Measurements from ENCODE around the gene TBKBP1.
A peak's percentile ranks its signal among the peaks of the same experiment; 100 is the strongest.
"Not testable (repeated sequence)": the region's sequence is repeated elsewhere in the genome, so short reads cannot be mapped to it uniquely, and the experiment has no call there.

TBKBP1 gene

DNA sequence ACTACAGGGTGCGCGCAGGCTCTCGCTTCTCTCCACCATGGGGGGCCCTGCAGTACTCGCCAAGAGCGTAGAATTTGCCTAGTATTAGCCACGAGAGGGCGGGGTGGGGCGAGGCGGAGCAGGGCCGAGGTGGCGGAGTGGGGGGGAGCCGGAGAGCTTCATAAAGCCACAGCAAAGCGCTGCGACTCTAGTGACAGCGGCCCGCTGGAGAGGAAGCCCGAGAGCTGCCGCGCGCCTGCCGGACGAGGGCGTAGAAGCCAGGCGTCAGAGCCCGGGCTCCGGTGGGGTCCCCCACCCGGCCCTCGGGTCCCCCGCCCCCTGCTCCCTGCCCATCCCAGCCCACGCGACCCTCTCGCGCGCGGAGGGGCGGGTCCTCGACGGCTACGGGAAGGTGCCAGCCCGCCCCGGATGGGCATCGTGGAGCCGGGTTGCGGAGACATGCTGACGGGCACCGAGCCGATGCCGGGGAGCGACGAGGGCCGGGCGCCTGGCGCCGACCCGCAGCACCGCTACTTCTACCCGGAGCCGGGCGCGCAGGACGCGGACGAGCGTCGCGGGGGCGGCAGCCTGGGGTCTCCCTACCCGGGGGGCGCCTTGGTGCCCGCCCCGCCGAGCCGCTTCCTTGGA is 39.2 kb downstream of the TBKBP1 start, which contains the start of gene TBX21:
TSS of gene TBX21 (plus strand) at position 190 of the 627 bp plus-strand sequence. CDS start at position 409, 219 bp downstream.
- peak; percentile 94 for DNase-seq

DNA sequence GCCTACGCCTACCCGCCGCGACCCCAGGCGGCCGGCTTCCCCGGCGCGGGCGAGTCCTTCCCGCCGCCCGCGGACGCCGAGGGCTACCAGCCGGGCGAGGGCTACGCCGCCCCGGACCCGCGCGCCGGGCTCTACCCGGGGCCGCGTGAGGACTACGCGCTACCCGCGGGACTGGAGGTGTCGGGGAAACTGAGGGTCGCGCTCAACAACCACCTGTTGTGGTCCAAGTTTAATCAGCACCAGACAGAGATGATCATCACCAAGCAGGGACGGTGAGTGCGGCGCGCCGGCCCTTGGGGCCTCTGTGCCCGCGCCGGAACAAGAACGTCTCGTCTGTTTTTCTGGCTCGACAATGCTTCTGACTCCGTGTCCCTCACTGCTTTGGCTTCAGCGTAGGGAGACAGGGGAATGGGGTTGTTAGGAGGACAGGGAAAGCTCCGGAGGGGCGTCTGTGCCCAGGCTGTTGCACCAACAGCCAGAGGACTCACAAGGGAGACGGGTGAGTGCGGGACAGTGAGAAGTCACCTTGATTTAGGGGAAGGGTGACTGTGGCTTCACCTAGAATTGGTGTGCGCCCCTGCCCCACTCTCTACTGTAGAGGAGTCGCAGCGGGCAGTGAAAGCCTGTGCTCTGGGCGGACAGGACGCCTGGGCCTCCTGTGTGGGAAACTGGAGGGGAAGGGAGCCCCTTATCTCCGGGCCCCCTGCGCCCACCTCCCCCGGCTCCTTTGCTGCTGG is 39.9 kb downstream of the TBKBP1 start:
- DNase-seq: peak; percentile 44

DNA sequence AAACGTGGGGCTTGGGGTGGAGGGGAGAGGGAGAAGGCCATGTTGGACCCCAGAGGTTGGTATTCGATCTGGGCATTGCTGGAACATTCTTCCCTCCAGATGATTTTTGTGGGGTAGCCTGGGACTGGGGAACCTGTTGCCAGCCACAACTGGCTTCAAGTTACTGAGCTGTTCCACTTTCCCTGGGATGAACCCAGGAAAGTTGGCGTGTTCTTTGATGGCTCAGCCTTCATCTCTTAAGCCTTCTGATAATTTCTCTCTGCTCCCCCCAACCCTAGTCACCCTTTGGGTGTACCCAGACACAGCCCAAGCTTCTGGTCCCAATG is 41.1 kb downstream of the TBKBP1 start:
- DNase-seq: no peak

DNA sequence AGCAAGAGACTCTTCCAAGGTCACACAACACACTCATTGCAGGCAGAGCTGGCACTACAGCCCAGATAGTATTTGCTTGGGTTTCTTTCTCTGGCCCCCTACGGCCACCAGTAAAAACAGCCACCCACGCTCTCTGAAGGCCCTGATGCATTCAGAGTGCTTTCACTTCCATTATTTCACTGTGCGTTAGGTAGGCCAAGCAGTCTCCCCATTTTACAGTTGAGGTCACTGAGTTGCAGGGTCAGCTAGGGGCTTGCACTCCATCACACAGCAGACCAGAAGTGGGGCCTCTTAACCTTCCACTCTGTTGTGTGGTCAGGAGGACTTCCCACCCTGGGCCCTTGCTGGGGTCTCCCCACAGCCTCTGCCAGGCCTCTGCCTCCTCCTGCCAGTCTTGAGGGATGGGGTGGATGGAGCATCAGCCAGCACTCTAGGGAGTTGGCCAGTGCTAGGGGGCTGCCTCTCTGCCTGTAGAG is 41.6 kb downstream of the TBKBP1 start:
- no peak for DNase-seq

DNA sequence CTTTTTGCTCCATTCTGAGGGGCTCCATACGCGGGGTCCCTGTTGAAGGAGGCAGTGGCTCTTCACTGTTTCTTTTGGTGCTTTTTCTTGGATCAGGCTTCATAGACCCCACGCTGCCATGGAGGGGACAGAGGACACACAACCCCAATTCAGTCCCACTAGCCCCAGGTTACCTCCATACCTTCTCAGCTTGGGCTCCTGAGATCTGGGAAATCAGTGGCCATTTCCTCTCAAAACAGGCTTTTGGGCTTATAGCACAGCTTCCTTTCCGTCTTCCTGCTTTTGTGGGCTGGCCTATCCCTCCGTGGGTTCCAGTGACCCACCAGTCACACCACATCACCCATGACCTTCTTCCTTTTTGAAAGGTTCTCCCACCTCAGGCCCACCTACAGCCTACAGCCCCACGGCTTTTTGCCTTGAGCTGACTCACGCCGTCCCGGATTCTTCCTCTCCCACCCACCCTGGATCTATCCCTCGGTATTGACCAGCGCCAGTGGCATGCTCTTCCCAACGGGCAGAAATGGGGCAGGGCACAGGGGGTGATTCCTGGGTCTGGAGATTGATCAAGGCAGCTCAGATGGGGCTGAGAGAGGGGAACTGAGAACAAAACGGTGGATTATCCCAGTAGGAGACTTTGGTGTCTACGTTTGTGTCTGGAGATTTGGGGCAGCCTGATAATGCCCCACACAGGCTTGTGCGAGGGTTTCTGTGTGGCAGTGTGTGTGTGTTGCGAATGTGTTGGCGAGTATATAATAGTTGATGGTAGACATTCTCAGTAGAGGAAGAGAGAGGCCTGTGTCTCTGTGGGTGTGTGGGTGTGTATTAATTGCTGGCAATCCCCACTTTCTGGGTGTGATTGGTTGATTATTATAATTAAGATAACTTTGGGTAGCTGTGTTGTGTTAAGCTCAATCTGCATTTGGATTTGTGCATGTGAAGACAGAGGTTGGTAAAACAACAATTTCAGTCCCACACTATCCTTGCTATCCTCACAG is 42.8 kb downstream of the TBKBP1 start:
- no peak for DNase-seq

DNA sequence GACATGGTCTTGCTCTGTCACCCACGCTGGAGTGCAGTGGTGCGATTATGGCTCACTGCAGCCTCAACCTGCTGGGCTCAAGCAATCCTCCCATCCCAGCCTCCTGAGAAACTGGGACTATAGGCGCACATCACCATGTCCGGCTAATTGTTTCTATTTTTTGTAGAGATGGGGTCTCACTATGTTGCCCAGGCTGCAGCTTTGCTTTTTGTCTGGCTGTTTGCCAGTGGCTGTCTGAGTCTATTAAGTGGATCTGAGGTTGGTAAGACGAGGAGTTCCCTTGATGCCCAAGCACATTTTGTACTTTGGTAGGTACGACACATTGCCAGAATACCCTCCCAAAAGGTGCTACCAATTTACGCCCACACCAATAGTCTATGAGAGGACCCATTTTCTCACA is 44.2 kb downstream of the TBKBP1 start:
- no peak for DNase-seq

DNA sequence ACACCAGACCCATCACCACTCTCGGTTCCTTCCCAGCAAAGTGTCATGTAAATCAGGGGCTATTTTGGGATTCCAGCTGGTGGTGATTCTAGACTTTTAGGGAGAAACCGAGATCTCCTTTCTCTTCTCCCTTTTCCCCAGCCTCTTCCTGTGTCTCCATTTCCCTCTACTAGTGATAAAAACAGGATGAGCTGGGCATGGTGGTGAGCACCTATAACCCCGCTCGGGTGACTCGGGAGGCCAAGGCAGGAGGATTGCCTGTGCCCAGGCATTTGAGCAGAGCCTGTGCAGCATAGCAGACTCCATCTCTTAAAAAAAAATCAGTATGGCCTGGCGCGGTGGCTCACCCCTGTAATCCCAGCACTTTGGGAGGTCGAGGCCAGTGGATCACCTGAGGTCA is 45.2 kb downstream of the TBKBP1 start:
- no peak for DNase-seq

DNA sequence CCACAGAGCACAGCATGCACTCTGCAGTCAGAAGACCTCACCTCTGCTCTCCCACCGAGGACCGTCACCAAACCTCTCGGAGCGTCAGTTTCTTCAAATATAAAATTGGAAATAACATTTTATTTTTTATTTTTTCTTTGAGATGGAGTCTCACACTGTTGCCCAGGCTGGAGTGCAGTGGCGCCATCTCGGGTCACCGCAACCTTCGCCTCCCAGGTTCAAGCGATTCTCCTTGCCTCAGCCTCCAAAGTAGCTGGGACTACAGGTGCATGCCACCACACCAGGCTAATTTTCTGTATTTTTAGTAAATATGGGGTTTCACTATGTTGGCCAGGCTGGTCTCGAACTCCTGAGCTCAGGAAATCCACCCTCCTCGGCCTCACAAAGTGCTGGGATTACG is 46.0 kb downstream of the TBKBP1 start:
- DNase-seq: not testable (repeated sequence)

DNA sequence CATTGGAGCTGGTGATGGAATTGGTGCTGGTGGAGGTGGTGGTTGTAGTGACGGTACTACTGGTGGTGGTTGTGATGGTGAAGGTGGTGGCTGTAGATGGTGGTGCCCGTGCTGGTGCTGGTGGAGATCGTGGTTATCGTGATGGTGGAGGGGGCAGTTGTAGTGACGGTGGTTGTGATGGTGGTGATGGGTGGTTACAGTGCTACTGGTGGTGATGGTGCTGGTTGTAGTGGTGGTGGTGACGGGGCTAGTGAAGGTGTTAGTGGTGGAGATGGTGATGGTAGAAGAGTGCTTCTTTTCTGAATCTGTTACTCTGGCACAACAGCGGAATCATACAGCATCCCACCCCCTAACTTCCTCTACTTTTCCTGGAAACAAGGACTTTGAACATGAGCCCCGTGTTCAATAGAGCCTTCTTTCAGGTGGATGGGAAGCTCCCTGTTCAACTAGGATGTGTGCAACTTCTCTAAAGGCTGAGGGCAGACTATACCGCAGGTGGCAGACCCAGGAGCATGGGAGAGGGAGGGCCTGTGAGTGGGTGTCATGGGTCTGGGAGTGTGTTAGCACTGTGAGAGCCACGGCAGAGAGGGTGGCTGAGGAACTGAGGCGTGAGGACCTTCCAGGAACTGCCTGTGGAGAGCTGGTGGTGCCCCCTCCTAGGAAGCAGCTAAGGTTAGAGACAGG is 47.3 kb downstream of the TBKBP1 start:
- DNase-seq: no peak

DNA sequence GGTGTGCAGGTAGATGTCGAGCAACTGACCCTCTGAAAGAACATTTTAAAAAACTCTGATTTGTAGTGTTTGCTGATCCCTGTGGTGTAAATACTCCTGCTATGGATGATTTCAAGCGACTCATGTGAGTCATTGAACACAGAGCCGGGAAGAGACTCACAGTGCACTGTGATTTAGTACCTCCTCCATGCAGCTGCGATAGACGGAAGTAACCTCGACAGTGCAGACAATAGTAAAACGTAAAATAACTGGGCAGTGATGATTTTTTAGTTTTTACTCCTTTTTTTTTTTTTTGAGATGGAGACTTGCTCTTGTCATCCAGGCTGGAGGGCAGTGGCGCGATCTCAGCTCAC is 47.8 kb downstream of the TBKBP1 start:
- no peak for DNase-seq

DNA sequence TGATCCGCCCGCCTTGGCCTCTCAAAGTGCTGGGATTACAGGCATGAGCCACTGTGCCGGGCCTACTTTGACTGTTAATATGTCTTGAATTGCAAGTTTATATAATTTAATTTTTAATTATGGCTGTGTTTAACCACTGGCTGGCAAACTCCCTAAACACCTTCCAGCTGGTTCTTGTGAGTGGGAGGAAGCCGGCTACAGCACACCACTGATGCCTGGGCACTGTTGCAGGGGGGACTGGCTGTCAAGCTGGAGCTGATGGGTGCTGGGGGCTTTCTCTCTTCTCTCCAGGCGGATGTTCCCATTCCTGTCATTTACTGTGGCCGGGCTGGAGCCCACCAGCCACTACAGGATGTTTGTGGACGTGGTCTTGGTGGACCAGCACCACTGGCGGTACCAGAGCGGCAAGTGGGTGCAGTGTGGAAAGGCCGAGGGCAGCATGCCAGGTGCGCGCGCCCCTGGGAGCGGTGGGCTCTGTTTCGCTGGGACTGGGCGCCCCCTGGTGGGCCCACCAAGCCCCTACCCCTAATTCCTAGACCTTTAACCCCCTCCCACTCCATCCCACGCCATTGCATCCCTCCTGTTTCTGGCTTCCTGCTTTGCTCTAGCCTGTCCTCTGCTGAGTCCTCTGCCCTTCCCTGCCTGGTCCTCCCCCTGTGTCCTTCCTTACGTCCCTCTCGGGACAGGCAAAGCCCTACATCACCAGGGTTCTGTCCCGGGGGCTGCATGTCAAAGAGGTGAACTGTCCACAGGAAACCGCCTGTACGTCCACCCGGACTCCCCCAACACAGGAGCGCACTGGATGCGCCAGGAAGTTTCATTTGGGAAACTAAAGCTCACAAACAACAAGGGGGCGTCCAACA is 48.6 kb downstream of the TBKBP1 start:
- DNase-seq: peak; percentile 73

DNA sequence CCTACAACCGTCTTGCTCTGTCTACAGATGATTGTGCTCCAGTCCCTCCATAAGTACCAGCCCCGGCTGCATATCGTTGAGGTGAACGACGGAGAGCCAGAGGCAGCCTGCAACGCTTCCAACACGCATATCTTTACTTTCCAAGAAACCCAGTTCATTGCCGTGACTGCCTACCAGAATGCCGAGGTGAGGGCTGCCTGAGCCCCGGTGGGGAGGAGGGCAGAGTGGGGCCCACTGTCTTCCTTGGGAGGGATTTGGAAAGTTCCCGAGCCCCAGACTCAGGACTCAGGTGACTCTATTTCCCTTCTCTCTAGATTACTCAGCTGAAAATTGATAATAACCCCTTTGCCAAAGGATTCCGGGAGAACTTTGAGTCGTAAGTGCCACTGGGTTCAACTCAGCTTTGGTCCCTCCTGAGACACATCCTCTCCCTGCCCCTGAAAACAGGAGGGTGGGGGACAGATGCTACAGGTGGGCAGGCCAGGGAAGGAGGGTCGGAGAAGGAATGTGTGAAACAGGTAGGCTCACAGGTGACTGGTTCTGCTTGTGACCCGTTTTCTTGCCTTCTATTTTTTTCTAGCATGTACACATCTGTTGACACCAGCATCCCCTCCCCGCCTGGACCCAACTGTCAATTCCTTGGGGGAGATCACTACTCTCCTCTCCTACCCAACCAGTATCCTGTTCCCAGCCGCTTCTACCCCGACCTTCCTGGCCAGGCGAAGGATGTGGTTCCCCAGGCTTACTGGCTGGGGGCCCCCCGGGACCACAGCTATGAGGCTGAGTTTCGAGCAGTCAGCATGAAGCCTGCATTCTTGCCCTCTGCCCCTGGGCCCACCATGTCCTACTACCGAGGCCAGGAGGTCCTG is 50.4 kb downstream of the TBKBP1 start:
- no peak for DNase-seq

DNA sequence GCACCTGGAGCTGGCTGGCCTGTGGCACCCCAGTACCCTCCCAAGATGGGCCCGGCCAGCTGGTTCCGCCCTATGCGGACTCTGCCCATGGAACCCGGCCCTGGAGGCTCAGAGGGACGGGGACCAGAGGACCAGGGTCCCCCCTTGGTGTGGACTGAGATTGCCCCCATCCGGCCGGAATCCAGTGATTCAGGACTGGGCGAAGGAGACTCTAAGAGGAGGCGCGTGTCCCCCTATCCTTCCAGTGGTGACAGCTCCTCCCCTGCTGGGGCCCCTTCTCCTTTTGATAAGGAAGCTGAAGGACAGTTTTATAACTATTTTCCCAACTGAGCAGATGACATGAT is 51.0 kb downstream of the TBKBP1 start:
- DNase-seq: no peak

DNA sequence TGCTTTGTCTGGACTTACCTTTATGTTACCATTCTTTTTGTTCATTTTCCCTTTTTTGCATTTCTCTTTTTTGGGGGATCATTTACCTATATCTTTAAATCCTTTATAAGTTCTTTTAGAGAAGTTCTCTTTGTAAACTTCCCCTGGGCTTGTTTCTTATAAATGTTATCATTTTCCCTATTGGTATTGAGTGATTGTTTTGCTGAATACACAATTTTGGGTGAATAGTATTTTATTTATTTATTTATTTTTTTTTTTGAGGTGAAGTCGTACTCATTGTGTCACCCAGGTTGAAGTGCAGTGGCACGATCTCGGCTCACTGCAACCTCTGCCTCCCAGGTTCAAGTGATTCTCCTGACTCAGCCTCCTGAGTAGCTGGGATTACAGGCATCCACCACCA is 57.5 kb downstream of the TBKBP1 start:
- DNase-seq: no peak

DNA sequence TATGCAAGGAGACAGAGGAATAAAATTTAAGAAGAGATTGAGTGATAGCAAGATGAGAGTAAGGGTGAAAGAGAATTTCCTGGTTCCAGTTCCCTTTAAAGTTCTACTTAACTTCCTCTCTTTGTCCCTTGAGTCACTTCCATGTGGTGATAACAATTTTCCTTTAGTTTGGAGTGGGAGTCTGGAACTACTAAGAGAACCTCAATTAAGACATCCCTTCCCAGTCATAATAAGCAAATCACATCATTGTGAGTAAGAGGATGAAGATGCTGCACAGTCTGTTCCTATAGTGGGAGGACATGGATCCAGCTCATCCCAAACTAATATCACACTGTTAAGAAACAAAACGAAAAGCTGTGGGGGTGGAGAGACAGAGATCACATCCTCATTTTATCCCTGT is 63.4 kb downstream of the TBKBP1 start:
- DNase-seq: no peak

DNA sequence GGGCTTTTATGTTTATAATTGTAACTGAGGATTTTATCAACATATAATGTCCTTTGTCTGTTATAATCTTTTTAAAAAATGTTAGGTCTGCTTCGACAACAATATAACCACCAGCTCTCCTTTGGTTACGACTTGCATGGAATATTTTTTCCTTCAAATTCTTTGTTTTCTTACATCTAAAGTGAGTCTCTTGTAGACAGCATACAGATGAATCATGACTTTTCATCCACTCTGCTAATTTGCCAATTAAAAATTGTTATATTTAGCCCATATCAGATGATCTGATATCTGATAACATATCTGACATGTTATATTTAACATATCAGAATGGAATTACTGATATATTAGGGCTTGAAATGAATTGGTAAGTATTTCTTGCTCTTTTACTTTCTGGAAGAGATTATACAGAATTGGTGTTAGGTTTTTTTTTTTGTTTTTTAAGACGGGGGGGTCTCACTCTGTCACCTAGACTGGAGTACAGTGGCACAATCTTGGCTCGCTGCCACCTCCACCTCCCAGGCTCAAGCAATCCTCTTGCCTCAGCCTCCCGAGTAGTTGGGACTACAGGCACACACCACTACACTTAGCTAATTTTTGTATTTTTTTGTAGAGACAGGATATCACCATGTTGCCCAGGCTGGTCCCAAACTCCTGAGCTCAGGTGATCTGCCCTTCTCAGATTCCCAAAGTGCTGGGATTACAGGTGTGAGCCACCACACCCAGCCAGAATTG is 66.6 kb downstream of the TBKBP1 start:
- no peak for DNase-seq
